Rectal smooth muscle tissue (tissue), 1 donor: ENCODE measurements around the gene SF3A1.
A peak's percentile ranks its signal among the peaks of the same experiment; 100 is the strongest.

ENCODE experiments used
- H3K27ac ChIP-seq: one replicate; pipeline ENCODE4 v1.7.0; 2013; ENCODE audit warnings: low read depth, low read length, inconsistent platforms
- H3K27me3 ChIP-seq: one replicate; pipeline ENCODE4 v1.7.0; 2013; ENCODE audit warnings: low read length; ENCODE audit not compliant: control insufficient read depth, insufficient read depth
- H3K36me3 ChIP-seq: one replicate; pipeline ENCODE4 v1.7.0; 2013; ENCODE audit warnings: low read length; ENCODE audit not compliant: control insufficient read depth, insufficient read depth
- H3K4me1 ChIP-seq: one replicate; pipeline ENCODE4 v1.7.0; 2013; ENCODE audit warnings: low read length; ENCODE audit not compliant: control insufficient read depth, insufficient read depth
- H3K4me3 ChIP-seq: one replicate; pipeline ENCODE4 v1.7.0; 2013; ENCODE audit warnings: low read length
- H3K9ac ChIP-seq: one replicate; pipeline ENCODE4 v1.7.0; 2013; ENCODE audit warnings: low read length

SF3A1 gene

DNA sequence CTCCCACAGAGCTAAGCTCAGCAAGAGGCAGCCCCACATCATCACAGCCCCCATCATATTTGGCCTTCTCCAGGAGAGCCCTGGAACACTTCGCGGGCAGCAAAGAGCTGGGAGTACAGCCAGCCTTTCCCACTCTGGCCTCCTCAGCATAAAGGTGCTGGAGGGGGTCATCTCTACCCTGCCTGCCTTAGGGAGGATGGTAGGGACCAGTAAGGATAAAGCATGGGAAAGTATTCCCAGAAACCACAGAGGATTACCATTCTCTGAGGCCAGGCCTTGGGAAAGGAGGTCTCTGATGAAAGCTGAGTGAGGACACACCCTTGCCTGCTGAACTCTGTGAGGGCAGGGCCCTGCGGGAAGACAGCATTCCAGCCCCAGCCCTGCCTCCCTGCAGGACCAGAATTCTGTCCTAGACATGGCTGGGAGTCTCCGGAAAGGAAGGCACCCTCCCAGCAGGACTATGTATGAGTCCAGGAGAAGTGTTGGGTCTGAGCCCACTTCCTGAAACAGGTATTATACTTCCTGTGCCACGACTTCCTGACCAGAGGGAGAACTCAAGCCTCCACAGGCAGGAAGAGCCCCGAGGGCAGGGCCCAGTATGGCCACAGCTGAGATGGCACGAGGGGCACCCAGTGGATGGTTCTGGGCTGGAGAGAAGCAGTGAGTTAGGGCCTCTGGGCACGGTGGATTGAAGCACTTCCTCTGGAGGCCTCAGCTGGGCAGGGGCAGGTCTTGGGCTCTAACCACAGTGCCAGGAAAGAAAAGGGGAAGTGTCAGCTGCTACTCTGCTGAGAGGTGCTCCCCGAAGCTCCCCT is 54.5 kb downstream of the SF3A1 start:
- H3K4me3 ChIP-seq = peak overlapping the region; percentile 30

DNA sequence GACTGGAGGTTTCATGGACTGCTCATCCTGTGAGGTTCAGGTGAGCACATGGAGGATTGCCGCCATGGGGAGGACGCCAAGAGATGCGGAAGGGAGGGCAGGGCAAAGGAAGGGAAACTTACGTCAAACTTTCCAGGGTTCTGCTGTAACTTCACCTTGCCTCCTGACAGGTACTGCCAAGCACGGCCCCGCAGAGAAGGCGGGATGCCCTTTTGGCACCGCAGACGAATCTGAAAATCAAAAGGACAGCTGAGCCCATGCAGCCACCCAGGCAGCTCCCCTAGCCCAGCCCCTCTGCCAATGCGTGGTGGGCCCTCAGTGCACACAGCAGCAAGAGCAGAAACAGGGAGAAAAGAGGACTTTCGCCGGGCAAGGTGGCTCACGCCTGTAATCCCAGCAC is 57.4 kb downstream of the SF3A1 start:
- no peaks in the 10 kb centered on the region for H3K27me3 ChIP-seq
- H3K36me3 ChIP-seq = peaks cover 21% of the 10 kb centered on the region
- no peak overlapping the region for H3K9ac ChIP-seq
- H3K4me3 ChIP-seq = no peak overlapping the region
- peaks cover 8% of the 10 kb centered on the region for H3K4me1 ChIP-seq
- no peak overlapping the region for H3K27ac ChIP-seq

More for the DNA sequence above, 54.5 kb downstream of the SF3A1 start:
- Histone ChIP-seq H3K36me3 (peaks cover 17% of the 10 kb centered on the region), H3K27me3 (no peaks in the 10 kb centered on the region), H3K4me1 (peaks cover 33% of the 10 kb centered on the region), H3K27ac (peak overlapping the region; percentile 62), H3K9ac (no peak overlapping the region)

DNA sequence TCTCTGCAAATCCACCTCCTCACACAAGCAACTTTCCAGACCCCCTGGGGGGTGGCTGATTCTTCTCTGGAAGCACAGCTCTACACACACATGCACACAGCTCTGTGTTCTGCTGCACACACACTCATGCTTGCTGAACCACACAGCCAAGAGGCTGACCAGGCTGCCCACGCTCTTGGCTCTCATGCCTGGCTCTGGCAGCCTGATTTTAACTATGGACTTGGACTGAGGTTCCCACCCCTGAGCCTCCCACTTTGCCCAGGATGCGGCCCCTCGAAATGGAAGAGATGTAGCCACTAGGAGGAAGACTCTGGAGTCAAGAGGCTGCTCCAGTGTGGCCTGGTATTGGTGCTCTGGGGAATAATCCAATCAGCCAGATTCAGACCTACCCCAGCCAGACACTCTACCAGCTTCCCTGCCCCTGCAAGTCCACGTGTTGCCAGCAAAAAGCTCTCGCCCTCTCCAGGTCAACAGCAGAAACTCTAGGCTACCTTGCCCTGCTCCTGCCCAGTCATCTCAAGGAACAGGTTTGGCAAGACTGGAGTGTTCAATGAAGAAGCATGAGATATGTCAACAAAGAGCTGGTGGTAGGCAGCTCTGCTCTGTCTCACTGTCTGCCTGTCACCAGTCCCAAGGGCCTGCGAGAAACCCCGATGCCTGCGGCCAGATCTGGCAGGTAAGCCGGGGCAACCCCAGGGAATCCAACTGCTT is 58.5 kb downstream of the SF3A1 start:
- H3K27ac ChIP-seq = no peak overlapping the region
- H3K4me1 ChIP-seq = peaks cover 8% of the 10 kb centered on the region
- H3K4me3 ChIP-seq = no peak overlapping the region
- no peaks in the 10 kb centered on the region for H3K27me3 ChIP-seq
- peaks cover 29% of the 10 kb centered on the region for H3K36me3 ChIP-seq
- H3K9ac ChIP-seq = no peak overlapping the region

DNA sequence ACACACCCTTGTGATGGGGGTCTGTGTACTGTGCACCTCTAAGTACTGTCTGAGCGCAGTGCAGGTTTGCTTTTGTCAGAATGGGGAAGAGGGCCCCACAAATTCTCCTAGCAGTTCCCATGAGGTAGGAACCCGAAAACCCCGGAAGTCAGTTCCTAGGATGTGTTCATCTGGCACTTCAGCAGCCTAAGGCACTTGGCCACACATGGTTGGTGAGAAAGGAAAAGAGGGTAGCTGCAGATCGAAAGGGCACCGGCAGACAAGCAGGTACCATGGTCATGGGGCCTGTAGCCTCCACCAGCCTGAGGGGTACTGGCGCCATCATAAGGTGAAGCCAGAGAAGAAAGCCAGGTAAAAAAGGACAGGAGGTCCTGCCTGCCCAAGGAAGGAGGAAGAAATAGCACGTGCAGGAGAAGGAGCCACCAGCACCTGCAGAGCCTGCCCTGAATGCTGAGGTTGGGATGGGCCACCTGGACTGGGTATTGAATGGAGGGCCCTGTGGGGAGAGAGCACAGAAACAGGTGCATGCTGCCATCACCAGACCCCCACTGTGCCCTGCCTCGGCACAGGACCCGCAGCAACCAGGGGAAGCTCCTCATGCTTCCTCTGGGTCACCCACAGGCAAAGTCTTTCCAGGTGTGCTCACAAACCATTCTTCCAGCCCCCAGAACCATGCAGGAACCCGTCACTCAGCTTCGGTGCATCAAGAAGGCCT is 59.3 kb downstream of the SF3A1 start:
- Histone ChIP-seq H3K36me3 (peaks cover 35% of the 10 kb centered on the region), H3K4me1 (peaks cover 8% of the 10 kb centered on the region), H3K4me3 (no peak overlapping the region), H3K27ac (no peak overlapping the region), H3K27me3 (no peaks in the 10 kb centered on the region), H3K9ac (no peak overlapping the region)

DNA sequence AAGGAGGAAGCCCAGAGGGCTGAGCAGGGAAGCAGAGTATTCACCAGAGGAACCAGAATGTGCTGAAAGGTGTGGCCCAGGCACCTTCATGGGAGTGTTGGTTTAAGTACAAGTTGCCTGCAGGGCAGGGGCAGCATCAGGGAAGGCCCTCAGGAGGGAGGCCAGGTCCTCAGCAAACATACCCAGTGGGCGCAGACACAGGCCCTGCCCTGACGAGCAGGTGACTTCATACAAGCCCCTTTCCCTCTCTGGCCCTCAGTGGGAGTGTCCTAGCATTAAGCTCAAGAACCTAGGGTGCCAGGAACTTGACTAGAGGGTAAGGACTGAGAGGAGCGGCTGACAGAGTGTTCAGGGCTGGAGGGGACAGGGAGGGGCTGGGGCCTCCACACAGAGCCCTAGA is 59.9 kb downstream of the SF3A1 start:
- H3K36me3 ChIP-seq = peaks cover 37% of the 10 kb centered on the region
- no peak overlapping the region for H3K9ac ChIP-seq
- H3K27me3 ChIP-seq = no peaks in the 10 kb centered on the region
- H3K4me1 ChIP-seq = peaks cover 2% of the 10 kb centered on the region
- no peak overlapping the region for H3K27ac ChIP-seq
- H3K4me3 ChIP-seq = no peak overlapping the region

DNA sequence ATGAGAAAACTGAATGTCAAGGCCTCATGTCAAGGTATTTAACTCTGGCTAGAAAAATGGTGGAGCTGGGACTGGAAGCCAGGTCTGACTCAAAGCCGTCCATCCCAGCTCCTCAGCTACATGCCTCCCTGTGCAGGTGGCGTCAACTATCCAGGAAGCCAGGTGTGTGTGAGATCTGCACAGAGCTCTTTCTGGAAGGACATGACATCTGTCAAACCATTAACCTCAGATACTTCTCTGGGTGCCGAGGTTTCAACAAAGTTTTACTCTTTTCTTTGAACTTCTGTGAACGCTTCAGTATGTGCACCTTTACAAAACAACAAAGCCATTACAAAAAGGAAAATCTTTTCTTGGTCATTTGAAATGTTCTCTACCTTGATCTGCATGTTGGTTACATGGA is 60.4 kb downstream of the SF3A1 start:
- peaks cover 34% of the 10 kb centered on the region for H3K36me3 ChIP-seq
- H3K4me1 ChIP-seq = peaks cover 3% of the 10 kb centered on the region
- H3K4me3 ChIP-seq = no peak overlapping the region
- H3K9ac ChIP-seq = no peak overlapping the region
- H3K27ac ChIP-seq = no peak overlapping the region
- H3K27me3 ChIP-seq = no peaks in the 10 kb centered on the region

DNA sequence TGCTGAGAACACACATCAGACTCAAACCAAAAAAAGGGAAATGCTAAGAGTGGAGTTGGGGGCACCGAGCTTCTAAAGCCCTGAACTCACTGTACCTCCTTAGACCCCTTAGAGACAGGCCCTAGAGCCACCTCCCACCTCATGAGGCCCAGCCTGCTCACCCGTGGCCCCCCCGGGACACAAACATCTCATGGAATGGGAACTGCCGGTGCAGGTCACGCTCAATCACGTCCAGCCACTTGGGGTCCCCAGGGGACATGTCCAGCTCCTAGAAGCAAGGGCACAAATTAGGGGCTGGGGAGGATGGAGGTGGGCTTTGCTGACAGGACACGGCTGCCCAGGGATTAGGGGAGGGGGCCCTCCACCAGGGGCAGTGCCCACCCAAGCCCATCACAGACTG is 61.1 kb downstream of the SF3A1 start:
- H3K36me3 ChIP-seq = peaks cover 30% of the 10 kb centered on the region
- no peak overlapping the region for H3K27ac ChIP-seq
- peaks cover 10% of the 10 kb centered on the region for H3K4me1 ChIP-seq
- no peak overlapping the region for H3K4me3 ChIP-seq
- H3K27me3 ChIP-seq = no peaks in the 10 kb centered on the region
- no peak overlapping the region for H3K9ac ChIP-seq

DNA sequence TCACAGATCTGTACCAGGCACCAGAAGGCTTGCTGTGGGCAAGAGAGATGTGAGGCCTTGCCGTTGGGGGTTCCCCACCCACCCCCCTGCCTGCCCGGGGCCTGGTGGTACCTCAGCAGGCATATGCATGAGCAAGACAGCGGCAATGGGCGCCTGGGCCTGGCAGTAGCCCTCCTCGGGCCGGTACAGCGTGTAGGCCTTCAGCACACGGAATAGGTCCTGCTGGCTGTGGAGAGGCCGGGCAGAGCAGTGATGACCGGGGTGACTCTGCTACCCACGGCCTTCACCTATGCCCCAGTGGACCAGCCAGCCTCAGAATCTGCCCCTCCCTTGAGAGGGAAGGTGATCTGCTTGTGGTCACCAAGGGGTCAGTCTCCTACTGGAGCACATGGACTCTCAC is 61.9 kb downstream of the SF3A1 start:
- no peak overlapping the region for H3K9ac ChIP-seq
- H3K4me1 ChIP-seq = peaks cover 17% of the 10 kb centered on the region
- no peak overlapping the region for H3K4me3 ChIP-seq
- H3K27ac ChIP-seq = no peak overlapping the region
- peaks cover 30% of the 10 kb centered on the region for H3K36me3 ChIP-seq
- H3K27me3 ChIP-seq = no peaks in the 10 kb centered on the region

DNA sequence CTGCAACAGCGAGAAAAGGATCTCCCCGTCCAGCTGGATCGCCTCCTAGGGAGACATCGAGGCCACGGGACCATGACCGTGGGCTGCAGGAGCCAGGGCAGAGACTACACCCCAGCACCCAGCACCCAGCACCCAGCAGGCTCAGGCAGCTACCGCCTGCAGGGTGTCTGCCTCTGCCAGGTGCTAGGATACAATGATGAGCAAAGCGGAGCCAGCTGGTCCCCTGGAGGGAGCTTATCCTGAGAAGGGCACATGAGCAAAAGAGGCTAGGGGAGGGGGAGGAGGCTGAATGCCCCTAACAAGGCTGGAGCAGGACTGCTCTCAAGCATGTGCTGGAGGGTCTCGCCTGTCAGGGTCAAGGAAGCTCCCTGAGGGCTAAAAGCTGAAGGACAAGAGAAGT is 62.6 kb downstream of the SF3A1 start:
- Histone ChIP-seq H3K9ac (no peak overlapping the region), H3K4me1 (peaks cover 17% of the 10 kb centered on the region), H3K27ac (no peak overlapping the region), H3K27me3 (no peaks in the 10 kb centered on the region), H3K36me3 (peaks cover 28% of the 10 kb centered on the region), H3K4me3 (no peak overlapping the region)

DNA sequence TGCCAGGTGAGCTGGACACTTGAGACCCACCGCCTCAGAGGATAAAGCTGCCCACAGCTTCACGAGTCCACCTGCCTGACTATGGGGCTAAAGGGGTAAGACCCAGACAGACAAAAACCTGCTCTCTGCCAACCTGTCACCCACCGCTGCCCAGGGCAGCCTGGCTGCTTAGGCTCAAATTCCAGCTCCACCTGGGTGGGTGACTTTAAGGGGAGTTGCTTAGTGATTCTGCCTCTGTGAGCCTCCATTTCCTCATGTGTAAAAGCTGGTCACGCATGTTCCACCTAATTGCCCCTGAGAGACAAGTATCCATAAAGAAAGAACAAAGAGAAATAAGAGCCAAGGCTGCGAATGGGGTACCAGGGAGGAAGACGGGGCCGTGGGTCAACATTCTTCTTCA is 63.7 kb downstream of the SF3A1 start:
- no peak overlapping the region for H3K4me3 ChIP-seq
- H3K9ac ChIP-seq = no peak overlapping the region
- peaks cover 22% of the 10 kb centered on the region for H3K4me1 ChIP-seq
- H3K27me3 ChIP-seq = no peaks in the 10 kb centered on the region
- H3K27ac ChIP-seq = no peak overlapping the region
- H3K36me3 ChIP-seq = peaks cover 27% of the 10 kb centered on the region

DNA sequence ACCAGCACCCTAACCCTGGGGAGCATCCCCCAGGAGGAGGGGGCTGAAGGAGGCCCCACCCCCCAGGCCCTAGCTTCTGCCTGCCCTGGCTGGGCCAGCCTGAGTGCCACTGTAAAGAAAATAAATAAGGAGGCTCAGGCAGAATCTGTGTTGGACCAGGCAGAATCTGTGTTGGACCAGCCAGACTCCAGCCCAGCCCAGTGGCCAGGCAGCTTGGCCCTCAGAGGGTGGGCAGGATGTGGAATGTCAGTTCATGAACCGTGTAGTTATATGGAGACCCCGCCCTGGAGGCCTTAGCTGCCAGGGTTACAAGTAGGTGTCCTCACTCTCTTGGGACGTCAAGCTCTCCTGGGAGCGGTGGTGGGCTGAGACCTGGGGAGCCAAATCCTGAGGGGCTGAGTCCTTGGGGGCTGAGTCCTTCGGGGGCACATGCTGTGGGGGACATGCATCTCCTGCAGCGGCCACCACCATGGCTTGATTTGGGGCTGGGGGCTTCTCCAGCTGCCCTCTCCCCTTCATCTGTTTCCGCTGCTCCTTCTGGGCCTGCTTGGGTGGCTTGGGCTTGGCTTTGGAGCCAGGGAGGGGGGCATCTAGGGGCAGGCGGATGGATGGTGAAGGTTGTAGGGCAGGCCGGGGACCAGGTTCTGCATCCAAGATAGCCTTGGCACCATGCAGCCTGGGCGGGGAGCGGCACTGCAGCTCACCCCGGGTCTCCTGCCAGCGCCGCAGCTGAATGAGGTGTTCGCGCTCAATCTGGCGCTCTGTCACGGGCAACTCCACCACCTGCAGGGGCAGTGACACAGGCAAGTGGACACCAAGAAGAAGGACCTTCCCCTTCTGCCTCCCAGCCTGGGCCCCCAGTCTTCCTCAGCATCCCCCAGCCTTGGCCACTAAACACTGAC is 64.4 kb downstream of the SF3A1 start:
- Histone ChIP-seq H3K4me1 (peaks cover 22% of the 10 kb centered on the region), H3K4me3 (no peak overlapping the region), H3K9ac (no peak overlapping the region), H3K36me3 (peaks cover 21% of the 10 kb centered on the region), H3K27ac (peak overlapping the region; percentile 13), H3K27me3 (no peaks in the 10 kb centered on the region)
